Tibial artery (tissue), 4 donors: Measurements from ENCODE around the gene ACOT11.
A peak's percentile ranks its signal among the peaks of the same experiment; 100 is the strongest.

Experiments used
- DNase-seq, 2 donors: peaks; one replicate each; pipeline ENCODE4 v3.0.0-alpha.2; 2019
- H3K27ac ChIP-seq, 2 donors: fragments of 200-600 bp; sonication (generic) in 1 of 2; 1 replicate in 1 of 2; 2 replicates in 1 of 2; pipeline ENCODE4 v1.5.1; 2018 to 2019; ENCODE audit warnings: mild to moderate bottlenecking in 1 of 2
- H3K27me3 ChIP-seq, 2 donors: fragments of 200-600 bp; sonication (generic) in 1 of 2; one replicate each; pipeline versions ENCODE4 v1.5.1 to v1.6.0; 2016 to 2019
- H3K36me3 ChIP-seq, 3 donors: fragments of 200-600 bp; sonication (generic) in 2 of 3; one replicate each; pipeline ENCODE4 v1.5.1; 2016 to 2019; ENCODE audit warnings: mild to moderate bottlenecking in 2 of 3
- H3K4me1 ChIP-seq, 4 donors: fragments of 200-600 bp; sonication (generic) in 2 of 4; 1 replicate in 3 of 4; 2 replicates in 1 of 4; pipeline ENCODE4 v1.5.1; 2016 to 2019
- H3K4me3 ChIP-seq, 2 donors: fragments of 200-600 bp; sonication (generic) in 1 of 2; 1 replicate in 1 of 2; 2 replicates in 1 of 2; pipeline ENCODE4 v1.5.1; 2018 to 2019; ENCODE audit warnings: mild to moderate bottlenecking in 2 of 2
- H3K9me3 ChIP-seq, 3 donors: fragments of 200-600 bp; sonication (generic) in 1 of 3; one replicate each; pipeline ENCODE4 v1.5.1; 2016 to 2019
- intact Hi-C: fragments of 100-400 bp; cut with DNase I; formaldehyde crosslinking; loops from one replicate; pipeline ENCODE4 v1.15.0; 2023; ENCODE audit warnings: low total_unique reads
- TF ChIP-seq, protein P1 (sequence below), 2 experiments: fragments of 200-600 bp in 1 of 2; fragments of 450-650 bp in 1 of 2; IDR thresholded peaks; one replicate each; pipeline ENCODE4 v1.5.1; 2017 to 2019; ENCODE audit warnings: antibody characterized with exemption in 2 of 2, mild to moderate bottlenecking in 1 of 2, moderate library complexity in 1 of 2

The ACOT11 gene

DNA sequence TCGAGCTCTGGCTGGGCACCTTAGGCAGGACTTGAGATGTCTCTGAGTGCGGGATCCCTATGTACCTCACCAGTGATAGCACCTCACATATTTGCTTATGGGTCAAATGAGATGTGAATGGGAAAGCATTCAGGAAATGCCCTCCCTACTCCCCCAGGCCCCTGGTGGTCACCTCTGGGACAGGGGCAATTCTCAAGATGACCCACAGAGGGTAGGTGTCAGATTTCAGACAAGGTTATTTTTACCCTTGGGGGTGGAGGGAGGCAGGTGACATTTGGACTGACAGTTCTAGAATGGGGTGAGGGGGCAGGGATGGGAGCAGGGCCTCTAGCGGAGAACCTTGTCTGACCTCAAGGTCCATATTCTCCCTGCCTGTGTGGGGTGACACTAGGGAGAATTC, 27.1 kb downstream of the ACOT11 start:
- DNase-seq, result no peak
- H3K36me3 ChIP-seq, result no peaks in the 10 kb centered on the region

GRCh38 chr1:54575605-54576290, 27.7 kb downstream of the ACOT11 start:
- no peaks in the 10 kb centered on the region for H3K36me3 ChIP-seq
- TF ChIP-seq, protein P1, sequence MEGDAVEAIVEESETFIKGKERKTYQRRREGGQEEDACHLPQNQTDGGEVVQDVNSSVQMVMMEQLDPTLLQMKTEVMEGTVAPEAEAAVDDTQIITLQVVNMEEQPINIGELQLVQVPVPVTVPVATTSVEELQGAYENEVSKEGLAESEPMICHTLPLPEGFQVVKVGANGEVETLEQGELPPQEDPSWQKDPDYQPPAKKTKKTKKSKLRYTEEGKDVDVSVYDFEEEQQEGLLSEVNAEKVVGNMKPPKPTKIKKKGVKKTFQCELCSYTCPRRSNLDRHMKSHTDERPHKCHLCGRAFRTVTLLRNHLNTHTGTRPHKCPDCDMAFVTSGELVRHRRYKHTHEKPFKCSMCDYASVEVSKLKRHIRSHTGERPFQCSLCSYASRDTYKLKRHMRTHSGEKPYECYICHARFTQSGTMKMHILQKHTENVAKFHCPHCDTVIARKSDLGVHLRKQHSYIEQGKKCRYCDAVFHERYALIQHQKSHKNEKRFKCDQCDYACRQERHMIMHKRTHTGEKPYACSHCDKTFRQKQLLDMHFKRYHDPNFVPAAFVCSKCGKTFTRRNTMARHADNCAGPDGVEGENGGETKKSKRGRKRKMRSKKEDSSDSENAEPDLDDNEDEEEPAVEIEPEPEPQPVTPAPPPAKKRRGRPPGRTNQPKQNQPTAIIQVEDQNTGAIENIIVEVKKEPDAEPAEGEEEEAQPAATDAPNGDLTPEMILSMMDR (IDR thresholded peaks at IDR 0.05), result no peak
- DNase-seq, result no peak
- H3K4me1 ChIP-seq, result peaks cover 0 to 60% (median 34%) of the 10 kb centered on the region in 4 donors
- no peaks in the 10 kb centered on the region for H3K27me3 ChIP-seq
- no peak overlapping the region for H3K4me3 ChIP-seq
- no peaks in the 10 kb centered on the region for H3K9me3 ChIP-seq
- intact Hi-C loops, result loop anchor here (2.0 kb wide), 1 partner anchor 23 kb away; no protein-coding TSS in a partner anchor
- peak overlapping the region in 1 of 2 donors; percentile 98 for H3K27ac ChIP-seq

More for the DNA sequence above, 27.1 kb downstream of the ACOT11 start:
- Histone ChIP-seq H3K4me1 (peaks cover 0 to 60% (median 31%) of the 10 kb centered on the region in 4 donors), H3K27ac (peak overlapping the region in 1 of 2 donors; percentile 98), H3K4me3 (no peak overlapping the region), H3K27me3 (no peaks in the 10 kb centered on the region), H3K9me3 (no peaks in the 10 kb centered on the region)
- TF ChIP-seq, protein P1 (IDR thresholded peaks at IDR 0.05), result no peak
- intact Hi-C loops, result no loop called here

- Histone ChIP-seq H3K9me3 (no peaks in the 10 kb centered on the region), H3K27ac (peak overlapping the region; percentile 87 to 98), H3K4me3 (no peak overlapping the region), H3K36me3 (no peaks in the 10 kb centered on the region), H3K27me3 (no peaks in the 10 kb centered on the region), H3K4me1 (peaks cover 0 to 59% (median 38%) of the 10 kb centered on the region in 4 donors)
- intact Hi-C loops, result loop anchor here (2.0 kb wide), 1 partner anchor 25 kb away; no protein-coding TSS in a partner anchor
- TF ChIP-seq, protein P1 (IDR thresholded peaks at IDR 0.05), result no peak
- DNase-seq, result peak; percentile 87 to 94
Measured at GRCh38 chr1:54577612-54578011, 29.6 kb downstream of the ACOT11 start.

- H3K9me3 ChIP-seq, result no peaks in the 10 kb centered on the region
- no peak overlapping the region for H3K4me3 ChIP-seq
- no peaks in the 10 kb centered on the region for H3K27me3 ChIP-seq
- peaks cover 0 to 65% (median 40%) of the 10 kb centered on the region in 4 donors for H3K4me1 ChIP-seq
- TF ChIP-seq, protein P1 (IDR thresholded peaks at IDR 0.05), result no peak
- H3K27ac ChIP-seq, result peak overlapping the region; percentile 87 to 98
- intact Hi-C loops, result no loop called here
- no peak for DNase-seq
- no peaks in the 10 kb centered on the region for H3K36me3 ChIP-seq
Measured at GRCh38 chr1:54579337-54579781, 31.3 kb downstream of the ACOT11 start.

- peaks cover 0 to 65% (median 40%) of the 10 kb centered on the region in 4 donors for H3K4me1 ChIP-seq
- intact Hi-C loops, result no loop called here
- no peak for DNase-seq
Measured at GRCh38 chr1:54580856-54581550, 33.0 kb downstream of the ACOT11 start.

More at GRCh38 chr1:54580856-54581550, 33.0 kb downstream of the ACOT11 start:
- H3K9me3 ChIP-seq, result no peaks in the 10 kb centered on the region
- peak overlapping the region; percentile 87 to 98 for H3K27ac ChIP-seq
- H3K4me3 ChIP-seq, result no peak overlapping the region
- H3K27me3 ChIP-seq, result no peaks in the 10 kb centered on the region
- peaks cover 0 to 5% (median 0%) of the 10 kb centered on the region in 3 donors for H3K36me3 ChIP-seq
- TF ChIP-seq, protein P1 (IDR thresholded peaks at IDR 0.05), result no peak
